H4 (cell line): ENCODE data around the gene ZMYM4. TPM values are rescaled to one million over a fixed set of nuclear protein-coding genes. Genes with fewer than 3 reads are reported as not detected.
A peak's percentile ranks its signal among the peaks of the same experiment; 100 is the strongest.
"Not testable (repeated sequence)": the region's sequence is repeated elsewhere in the genome, so short reads cannot be mapped to it uniquely, and the experiment has no call there.

Experiments
- DNase-seq: peaks from one replicate; pipeline ENCODE4 v3.0.0-alpha.2; 2015; ENCODE audit warnings: low spot score
- total RNA-seq: library from RNA; depleted of rRNA; stranded (reverse); fragments of >200 nt; shearing (Covaris generic); gene quantifications from 2 replicates; pipeline ENCODE4 v1.2.3, GENCODE V29; 2014; rRNA removed

The ZMYM4 gene
- total RNA-seq: 12.0 and 14.4 TPM in 2 replicates

DNA sequence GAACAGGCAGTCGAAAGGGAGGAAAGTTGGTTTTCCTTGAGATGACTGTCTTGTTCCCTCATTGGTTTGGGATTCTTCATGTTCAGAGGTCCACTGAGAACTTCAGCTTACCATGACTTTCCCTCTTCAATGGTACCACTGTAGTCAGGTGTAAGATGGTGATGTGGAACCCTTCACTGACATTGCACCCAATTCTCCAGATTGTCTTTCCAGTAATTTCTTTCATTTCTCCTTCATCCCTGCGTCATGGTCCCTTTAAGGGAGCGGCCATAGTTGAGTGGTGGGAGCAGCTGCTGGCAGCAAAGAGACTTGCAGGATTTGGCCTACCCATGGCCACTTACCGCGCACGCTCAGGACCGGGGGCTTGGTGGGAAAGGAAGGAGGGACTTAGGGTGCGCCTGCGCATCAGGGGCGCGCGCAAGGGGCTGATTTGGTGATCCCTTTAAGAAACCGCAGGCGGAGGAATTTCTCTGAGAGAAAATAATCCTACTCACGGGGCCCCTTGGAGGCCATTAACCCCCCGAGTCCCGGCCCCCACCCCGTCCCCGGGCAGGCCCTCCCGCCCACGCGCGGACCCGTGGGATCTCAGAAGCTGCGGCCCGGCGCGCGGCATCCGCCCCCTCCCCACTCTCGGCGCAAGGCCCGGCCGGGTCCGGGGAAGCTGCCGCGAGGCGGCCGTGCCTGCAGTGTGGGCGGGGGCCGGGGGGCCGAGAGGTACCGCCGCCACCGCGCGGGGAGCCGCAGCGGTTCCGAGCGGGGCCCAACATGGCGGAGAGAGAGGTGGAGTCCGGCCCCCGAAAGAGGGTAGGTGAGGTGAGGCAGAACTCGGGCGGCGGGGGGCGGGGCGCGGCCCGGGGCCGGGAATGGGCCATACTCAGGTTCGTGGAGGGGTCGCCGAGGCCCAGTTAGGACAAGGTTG lies at the start of gene ZMYM4:
ZMYM4 (plus strand) TSS at position 428 of the 919 bp plus-strand sequence; CDS start at position 766, 338 bp downstream.
- DNase-seq: peak; percentile 95

DNA sequence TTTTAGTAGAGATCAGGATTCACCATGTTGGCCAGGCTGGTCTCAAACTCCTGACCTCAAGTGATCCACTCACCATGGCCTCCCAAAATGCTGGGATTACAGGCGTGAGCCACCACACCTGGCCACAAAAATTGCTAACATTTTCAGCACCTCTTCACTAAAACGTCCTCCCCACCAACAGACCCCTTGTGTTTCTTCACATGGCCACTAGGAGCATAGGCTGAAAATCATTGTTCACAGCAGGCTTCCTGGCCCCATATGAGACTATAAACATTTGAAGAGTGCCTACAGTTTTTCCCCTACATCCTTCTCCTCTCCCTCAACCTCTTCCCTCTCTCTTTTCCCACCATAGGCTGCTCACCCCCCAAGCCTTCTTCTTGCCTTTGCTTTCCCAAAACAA lies 47.5 kb upstream of the ZMYM4 start:
- peak; percentile 4 for DNase-seq

DNA sequence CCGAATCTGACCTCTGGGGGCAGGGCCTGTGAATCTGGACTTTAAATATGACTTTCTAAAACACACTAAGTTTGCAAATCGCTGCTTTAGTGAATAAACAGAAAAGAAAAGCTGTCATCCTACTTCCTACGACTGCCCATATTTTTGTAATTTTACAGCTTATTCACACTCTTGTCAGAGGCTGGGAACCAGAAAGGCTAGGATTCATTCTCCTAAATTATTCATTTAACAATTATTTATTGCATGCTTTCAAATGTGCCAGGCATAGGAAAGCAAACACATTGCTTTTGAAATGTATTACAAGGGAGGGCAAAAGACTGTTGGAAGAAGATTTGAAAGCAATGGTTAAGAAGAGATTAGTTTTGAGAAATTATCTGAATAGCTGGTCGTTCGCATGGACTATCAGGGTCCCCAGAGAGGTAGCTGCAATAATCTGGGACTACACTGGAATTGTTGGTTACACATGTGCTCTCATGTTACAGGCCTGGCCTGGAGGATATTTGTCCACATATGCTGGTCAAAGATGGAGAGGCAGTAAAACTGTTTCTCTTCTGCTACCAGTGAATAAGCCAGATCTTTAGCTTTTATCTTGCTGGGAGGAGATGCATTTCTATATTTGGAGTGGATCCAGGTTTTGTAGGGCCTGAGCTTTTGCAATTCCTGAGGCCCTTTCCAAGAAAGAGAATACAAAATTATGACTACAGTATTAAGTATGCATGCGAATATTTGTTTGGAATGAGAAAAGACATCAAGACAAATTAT lies 46.0 kb upstream of the ZMYM4 start:
- no peak for DNase-seq

DNA sequence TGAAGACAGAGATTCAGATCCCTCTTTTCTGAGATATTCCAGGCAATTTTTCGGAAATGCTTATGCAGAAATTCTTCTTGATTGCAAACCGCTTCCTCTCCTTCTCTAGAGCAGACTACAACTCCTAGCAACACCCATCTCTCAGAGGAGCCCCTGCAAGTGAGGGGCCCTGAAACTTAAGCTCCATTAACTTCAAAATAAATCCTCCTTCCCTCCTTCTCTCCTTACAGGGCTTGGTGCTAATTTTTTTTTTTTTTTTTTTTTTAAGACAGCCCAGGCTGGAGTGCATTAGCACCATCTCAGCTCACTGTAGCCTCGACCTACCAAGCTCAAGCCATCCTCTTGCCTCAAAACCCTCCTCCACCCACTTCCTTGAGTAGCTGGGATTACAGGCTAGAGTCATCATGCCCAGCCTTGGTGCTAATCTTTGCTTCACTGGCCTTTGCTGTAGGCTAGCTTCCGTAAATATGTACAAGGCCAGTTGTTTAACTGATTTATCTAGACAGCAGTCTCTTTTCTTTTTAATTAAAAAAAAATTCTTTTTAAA lies 45.4 kb upstream of the ZMYM4 start:
- DNase-seq: no peak

DNA sequence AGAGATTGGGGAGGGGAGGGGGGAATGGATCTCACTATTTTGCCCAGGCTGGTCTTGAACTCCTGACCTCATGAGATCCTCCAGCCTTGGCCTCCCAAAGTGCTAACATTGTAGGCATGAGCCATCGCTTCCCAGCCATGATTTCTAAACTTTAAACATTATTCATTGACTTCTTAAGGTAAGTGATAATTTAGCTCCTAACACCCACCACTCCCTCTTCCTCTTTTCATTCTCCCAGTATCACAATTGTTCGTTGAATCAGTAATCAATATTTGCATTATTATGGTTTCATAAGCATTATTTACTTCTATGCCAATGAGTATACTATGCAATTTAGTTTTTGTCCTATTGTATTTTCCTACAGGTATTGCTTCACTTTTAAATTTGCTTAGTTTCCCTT lies 42.0 kb upstream of the ZMYM4 start:
- DNase-seq: no peak

DNA sequence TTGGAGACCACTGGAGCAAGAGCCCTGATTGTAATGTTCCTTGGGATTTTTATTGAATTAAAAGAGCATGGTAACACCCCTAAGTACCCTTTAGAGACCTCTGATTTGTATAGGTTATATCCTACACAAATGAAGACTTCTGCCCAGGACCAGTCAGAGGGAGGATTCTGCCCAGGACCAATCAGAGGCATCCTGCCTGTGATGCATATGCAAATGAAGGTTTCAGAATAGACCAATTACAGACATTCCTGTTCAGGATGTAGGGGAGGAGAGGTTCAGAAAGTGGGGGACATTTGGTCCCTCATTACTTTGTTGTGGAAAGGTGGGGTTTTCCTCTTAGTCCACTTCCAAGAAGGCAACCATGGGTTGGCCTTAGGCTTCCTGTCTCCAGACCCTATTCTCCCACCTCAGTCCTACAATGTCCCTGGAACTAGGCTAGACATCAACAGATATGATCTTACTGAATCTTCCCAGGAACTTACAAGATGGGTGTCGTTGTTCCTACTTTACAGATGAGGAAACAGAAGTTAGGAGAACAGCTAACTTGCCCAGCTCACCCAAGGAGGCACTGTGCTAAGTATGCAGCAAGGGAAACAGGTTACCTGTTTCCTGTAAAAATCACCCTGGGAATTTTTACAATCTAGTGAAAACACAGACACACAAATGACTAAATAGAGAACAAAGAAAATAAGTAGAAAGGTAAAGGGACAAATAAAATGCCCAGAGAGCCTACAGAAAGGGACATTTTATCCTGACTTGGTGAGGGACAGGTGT lies 38.7 kb upstream of the ZMYM4 start:
- no peak for DNase-seq

DNA sequence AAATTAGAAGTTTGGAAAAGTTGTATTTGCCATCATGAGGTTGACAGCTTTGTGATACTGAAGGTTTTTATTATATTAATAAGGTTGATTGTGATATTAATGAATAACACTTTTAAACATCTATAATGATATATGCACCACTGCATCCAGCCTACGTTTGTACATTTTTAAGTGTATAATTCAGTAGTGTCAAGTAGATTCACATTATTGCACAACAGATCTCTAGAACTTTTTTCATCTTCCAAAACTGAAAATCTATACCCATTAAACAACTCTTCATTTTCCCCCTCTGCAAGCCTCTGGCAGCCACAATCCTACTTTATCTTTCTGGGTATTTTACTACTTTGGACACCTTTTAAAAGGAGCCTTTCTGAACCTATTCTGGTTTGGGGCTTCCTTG lies 37.2 kb upstream of the ZMYM4 start:
- DNase-seq: no peak

DNA sequence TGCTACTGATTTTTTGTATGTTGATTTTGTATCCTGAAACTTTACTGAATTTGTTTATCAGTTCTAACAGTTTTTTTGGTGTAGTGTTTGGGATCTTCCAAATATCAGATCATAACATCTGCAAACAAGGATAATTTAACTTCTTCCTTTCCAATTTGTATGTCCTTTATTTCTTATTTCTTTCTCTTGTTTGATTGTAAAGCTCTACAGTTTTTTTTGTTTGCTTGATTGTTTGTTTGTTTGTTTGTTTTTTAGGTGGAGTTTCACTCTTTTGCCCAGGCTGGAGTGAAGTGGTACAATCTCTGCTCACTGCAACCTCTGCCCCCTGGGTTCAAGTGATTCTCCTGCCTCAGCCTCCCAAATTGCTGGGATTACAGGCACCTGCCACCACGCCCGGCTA lies 31.7 kb upstream of the ZMYM4 start:
- DNase-seq: not testable (repeated sequence)

DNA sequence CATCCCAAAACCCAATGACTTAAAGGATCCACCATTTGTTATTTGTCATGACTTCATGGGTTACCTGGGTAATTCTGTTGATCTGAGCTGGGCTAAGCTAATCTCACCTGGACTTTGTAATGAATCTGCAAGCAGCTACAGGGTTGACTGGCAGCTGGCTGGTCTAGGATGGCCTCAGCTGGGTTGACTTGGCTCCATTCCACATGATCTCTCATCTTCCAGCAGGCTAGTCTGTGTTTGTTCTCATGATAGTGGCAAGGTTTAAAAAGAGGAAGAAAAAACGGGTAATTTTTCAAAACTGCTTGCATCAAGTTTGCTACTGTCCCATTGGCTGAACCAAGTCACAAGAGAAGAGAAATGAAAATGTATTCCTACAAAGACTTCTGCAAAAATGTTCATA lies 24.8 kb upstream of the ZMYM4 start:
- DNase-seq: no peak

DNA sequence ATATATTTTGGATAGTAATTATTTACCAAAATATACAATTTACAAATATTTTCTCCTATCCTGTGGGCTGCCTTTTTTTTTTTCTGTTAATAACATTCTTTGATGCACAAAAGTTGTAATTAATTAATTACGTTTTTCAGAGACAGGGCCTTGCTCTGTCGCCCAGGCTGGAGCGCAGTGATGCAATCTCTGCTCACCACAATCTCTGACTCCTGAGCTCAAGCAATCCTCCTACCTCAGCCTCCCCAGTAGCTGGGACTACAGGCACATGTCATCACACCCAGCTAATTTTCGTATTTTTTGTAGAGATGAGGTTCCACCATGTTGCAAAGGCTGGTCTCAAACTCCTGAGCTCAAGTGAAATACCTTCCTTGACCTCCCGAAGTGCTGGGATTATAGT lies 21.3 kb upstream of the ZMYM4 start:
- no peak for DNase-seq

DNA sequence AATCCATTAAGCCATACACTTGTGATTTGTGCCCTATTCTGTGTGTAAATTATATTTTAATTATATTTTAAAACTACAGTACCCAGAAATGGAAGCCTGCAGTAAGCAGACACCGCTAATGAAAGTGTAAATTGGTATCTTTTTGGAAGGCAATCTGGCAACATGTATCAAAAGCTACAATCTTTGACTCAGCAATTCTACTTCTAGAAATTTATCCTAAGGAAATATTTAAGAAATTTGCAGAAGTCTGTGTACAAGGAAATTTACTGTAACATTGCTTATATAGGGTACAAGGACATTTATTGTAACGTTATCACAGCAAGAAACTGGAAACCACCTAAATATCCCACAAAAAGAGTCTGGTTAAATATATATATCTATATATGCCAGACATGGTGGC lies 14.6 kb upstream of the ZMYM4 start:
- DNase-seq: no peak

DNA sequence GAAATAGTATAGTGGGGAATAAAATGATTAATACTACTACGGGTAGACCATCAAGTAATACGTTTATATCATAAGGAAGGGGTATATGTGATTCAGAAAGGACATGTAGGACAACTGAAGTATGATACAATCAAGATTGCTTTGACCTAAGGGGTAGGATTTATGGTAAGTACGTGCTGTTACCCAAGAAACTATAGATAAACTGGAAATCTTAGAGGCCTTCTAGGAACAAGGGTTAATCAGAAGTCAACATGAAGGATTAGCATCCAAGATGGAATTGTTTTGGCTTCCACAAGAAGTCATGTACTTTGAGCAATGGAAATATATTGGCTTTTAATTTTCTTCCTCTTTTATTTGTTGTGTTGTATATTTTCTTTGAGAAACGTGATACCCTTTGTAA lies 13.2 kb upstream of the ZMYM4 start:
- DNase-seq: no peak

DNA sequence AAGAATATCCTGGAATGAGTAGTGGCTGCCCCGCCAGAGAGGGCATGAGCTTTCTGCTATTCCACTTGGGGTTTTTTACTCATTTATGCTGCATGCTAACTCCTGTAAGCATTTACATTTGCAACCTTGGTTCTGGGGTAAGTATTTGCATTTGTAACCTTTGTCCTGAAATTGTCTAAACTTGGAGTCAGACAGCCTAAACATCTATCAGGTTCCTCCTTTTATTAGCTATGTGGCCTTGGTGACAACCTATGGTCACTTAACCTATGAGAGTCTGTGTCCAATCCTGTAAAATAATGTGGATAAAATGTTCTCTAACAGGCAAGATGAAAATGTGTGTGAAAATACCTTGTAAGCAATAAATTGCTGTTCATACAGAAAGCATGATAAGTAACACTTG lies 8.9 kb upstream of the ZMYM4 start:
- no peak for DNase-seq

DNA sequence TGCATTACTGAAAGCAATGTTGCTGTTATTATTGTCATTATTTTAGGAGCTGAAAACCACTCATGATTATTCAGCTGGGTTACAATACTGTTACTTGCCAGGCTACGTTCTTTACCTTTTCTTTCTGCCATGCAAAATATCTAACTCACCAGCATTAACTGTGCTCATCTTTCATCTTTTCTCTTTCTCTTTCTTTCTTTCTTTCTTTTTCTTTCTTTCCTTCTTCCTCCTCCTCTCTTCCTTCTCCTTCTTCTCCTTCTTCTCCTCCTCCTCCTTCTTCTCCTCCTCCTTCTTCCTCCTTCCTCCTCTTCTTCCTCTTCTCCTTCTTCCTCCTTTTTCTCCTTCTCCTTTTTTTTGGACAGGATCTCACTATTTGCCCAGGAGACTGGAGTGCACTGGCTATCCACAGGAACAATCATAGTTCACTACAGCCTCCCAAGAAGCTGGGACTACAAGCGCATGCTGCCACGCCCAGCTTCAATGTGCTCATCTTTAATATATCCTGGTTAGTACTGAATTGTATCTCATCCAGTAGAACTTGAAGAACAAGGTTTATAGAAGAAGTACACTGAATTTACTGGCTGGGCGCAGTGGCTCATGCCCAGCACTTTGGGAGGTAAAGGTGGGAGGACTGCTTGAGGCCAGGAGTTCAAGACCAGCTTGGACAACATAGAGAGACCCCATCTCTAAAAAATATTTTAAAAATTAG lies 6.9 kb upstream of the ZMYM4 start:
- DNase-seq: no peak

DNA sequence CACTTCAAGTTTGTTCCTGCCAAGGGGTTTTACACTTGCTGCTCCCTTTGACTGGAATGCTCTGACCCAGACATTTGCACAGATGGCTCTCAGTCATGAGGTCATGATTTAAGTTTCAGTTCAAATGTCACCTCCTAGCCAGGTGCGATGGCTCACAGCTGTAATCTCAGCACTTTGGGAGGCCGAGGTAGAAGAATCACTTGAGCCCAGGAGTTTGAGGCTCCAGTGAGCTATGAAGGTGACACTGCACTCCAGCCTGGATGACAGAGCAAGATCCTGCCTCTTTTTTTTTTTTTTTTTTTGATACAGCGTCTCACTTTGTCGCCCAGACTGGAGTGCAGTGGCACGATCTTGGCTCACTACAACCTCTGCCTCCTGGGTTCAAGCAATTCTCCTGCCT lies 4.5 kb upstream of the ZMYM4 start:
- DNase-seq: no peak

DNA sequence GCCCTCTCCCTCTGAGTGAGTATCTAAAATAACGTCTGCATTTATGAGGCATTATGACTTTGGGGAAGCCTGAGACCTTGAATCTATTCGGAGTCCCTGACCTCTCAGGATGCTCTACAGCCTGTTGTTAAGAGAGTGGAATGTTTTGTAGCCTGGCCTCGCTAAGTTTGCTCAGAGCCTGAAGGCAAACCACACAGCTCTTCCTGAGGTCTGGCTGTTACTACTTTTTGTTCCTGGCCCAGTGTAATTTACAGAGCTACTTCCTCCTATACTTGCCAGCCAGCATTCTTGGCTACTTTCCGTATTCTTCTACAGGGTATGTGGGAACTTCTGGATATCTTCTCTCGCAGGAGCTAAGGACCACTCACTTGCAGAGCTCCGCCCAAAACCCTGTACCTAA lies 3.6 kb upstream of the ZMYM4 start:
- peak; percentile 61 for DNase-seq

DNA sequence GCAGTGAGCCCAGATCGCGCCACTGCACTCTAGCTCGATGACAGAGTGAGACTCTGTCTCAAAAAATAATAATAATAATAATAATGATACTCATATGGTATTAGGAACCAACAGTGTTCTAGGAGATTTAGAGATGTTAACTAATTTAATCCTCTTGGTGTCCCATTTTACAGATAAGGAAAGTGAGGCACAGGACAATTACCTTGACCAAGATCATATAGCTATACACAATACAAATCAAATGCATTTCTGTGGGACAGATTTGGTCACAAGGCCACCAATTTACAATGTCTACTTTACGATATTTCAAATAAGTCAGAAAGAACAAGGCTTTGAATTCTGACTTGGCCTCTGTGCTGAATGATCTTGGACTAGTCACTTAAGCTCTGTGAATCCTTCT lies 2.2 kb upstream of the ZMYM4 start:
- DNase-seq: no peak

DNA sequence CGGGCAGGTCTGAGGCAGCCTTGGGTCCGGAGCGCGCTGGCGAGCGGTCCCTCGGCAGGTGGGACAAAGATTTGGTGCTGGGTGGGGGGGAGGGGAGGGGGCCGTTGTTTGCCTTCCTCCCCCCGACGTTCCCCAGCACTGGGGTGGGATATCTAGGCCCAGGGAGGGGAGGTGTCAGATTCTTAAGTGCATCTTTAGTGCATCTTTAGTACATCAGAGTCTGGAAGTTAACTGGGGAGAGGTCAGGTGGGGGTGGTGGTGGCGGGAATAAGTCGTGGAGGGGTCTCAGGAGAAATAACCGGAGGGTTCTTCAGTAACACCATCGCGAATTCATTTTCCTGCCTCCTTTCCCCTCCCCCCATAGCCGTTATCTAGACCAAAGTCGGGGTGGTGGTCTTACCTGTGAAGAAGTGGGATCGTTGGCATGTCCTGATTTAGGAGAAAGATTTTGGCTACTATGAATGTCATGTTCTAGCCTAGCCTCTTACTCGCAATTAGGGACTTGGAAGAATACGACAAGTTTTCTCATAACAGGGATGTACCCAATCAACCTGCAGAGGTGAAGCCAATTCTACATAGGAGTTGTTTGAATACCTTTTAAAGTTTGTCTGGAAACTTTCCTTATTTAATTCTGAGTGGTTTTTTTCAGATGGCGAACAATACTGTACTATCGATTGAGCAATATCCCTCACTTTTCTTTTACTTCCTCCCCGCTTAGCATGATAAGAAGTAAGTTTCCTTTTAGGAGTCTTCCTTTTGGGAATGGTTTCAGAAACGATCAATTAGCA lies 886 bp downstream of the ZMYM4 start:
- no peak for DNase-seq

DNA sequence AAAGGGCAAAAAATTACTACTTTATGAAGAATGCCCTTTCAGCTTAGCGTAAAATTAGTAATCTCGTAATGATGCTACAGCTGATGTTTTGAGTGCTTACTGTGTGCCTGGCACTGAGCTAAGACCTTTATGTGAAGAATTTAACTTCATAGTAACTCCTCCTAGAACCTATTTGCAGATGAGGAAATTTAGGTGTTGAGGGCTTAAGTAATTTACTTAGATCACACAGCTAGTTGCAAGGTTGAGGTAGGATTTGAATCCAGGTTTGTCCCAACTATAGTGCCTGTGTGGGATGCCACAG lies 1.4 kb downstream of the ZMYM4 start:
- DNase-seq: no peak

DNA sequence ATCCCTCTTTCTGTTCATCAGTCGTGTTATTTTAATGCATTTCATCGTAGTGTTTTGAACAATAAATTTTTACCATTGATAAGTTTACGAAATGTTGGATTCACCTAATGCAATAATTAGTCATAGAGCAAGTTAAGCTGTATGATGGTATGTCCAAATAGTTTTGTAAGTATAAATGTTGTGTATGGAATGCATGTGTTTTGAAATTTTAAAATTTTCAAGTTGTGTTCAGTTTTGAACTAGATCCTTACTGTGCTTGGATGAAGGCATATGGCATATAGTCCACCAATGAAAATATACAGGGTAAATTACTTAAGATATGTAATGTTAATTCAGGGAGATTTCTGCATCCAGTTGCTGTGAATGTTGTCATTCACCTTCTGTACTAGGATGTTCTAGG lies 2.3 kb downstream of the ZMYM4 start:
- DNase-seq: no peak

DNA sequence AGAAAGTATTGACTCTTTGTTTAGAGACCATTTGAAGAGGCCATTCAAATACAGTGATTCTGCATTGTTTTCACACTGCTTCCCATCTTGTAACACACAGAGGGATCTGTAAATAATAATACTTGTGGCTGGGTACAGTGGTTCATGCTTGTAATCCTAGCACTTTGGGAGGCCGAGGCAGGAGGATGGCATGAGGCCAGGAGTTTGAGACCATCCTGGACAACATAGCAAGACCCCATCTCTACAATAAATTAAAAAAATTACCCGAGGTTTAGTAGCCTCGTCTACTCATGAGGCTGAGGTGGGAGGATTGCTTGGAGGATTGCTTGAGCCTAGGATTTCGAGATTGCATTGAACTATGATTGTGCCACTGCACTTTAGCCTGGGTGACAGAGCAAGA lies 5.7 kb downstream of the ZMYM4 start:
- DNase-seq: no peak
